ENCODE results near the gene EYS. TPM values are rescaled to one million over a fixed set of nuclear protein-coding genes. Genes with fewer than 3 reads are reported as not detected.

EYS gene
- total RNA-seq, 1 experiment from 2014 or later: 1.5 TPM

DNA sequence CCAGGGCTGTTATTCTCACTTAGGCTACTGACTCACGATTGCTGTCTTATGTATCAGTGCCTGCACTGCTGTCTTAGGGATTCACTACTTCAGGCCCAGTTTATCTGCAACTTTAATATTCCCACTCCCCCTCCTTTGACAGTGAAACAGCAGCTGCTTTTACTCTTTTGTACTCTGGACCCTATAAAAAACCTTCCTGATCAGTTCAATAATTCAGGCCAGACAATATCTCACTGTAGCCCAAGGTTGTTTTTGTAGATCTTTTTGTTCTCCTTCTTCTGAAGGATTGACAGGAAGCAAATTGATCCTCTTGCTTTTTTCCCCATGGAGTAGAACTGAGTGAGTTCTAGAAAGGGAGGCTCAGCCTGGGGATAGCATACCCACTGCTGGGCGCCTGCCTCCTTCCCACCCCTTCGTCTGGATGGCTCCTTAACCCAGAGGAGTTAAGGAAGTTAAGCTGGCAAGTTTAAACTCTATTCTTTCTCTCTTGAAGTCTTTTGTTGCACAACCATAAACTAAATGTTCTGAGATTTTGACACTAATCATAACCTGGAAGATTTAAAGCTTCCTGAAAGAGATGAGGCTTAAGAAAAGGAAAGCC lies 22.0 kb upstream of the EYS start:
- CTCF ChIA-PET: interaction anchor here (0.6 kb wide), 1 partner anchor 1449 kb away, joined by 3 read pairs; no protein-coding TSS in a partner anchor
- intact Hi-C loops (cut with micrococcal nuclease): no loop called here
- Mint-ChIP-seq H3K27me3 (ENCODE audit: insufficient read depth, unreplicated experiment) (no peaks in the 10 kb centered on the region), H3K4me3 (ENCODE audit: unreplicated experiment) (no peak overlapping the region), H3K36me3 (ENCODE audit: insufficient read depth, unreplicated experiment) (no peaks in the 10 kb centered on the region), H3K4me1 (ENCODE audit: insufficient read depth, unreplicated experiment) (no peaks in the 10 kb centered on the region), H3K9me3 (ENCODE audit: unreplicated experiment) (no peaks in the 10 kb centered on the region), H3K27ac (ENCODE audit: low read depth, unreplicated experiment) (peak overlapping the region; percentile 17)
- no peak for DNase-seq (ENCODE audit: unreplicated experiment)
- POLR2A ChIA-PET: no interaction called here
- TF ChIP-seq, protein P1, sequence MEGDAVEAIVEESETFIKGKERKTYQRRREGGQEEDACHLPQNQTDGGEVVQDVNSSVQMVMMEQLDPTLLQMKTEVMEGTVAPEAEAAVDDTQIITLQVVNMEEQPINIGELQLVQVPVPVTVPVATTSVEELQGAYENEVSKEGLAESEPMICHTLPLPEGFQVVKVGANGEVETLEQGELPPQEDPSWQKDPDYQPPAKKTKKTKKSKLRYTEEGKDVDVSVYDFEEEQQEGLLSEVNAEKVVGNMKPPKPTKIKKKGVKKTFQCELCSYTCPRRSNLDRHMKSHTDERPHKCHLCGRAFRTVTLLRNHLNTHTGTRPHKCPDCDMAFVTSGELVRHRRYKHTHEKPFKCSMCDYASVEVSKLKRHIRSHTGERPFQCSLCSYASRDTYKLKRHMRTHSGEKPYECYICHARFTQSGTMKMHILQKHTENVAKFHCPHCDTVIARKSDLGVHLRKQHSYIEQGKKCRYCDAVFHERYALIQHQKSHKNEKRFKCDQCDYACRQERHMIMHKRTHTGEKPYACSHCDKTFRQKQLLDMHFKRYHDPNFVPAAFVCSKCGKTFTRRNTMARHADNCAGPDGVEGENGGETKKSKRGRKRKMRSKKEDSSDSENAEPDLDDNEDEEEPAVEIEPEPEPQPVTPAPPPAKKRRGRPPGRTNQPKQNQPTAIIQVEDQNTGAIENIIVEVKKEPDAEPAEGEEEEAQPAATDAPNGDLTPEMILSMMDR (IDR thresholded peaks at IDR 0.05; ENCODE audit: unreplicated experiment): no peak
- no TSS peak for BruUV-seq (replicated peaks)

DNA sequence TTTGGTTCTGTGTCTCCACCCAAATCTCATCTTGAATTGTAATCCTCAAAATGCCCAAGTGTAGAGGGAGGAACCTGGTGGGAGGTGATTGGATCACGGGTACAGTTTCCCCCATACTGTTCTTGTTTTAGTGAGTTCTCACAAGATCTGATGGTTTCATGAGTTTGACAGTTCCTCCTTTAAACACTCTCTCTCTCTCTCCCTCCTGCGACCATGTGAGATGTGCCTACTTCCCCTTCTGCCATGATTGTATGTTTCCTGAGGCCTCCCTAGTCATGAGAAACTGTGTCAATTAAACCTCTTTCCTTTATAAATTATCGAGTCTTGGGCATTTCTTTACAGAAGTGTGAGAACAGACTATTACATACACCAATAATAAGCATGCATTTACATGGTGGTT lies 12.1 kb upstream of the EYS start:
- intact Hi-C loops (cut with micrococcal nuclease): no loop called here
- H3K27me3 Mint-ChIP-seq (ENCODE audit: insufficient read depth, unreplicated experiment): no peaks in the 10 kb centered on the region
- no peaks in the 10 kb centered on the region for H3K36me3 Mint-ChIP-seq (ENCODE audit: insufficient read depth, unreplicated experiment)
- no peaks in the 10 kb centered on the region for H3K9me3 Mint-ChIP-seq (ENCODE audit: unreplicated experiment)
- POLR2A ChIA-PET: no interaction called here
- no peak overlapping the region for H3K27ac Mint-ChIP-seq (ENCODE audit: low read depth, unreplicated experiment)
- H3K4me1 Mint-ChIP-seq (ENCODE audit: insufficient read depth, unreplicated experiment): no peaks in the 10 kb centered on the region
- TF ChIP-seq, protein P1 (IDR thresholded peaks at IDR 0.05; ENCODE audit: unreplicated experiment): no peak
- DNase-seq (ENCODE audit: unreplicated experiment): no peak
- no TSS peak for BruUV-seq (replicated peaks)
- H3K4me3 Mint-ChIP-seq (ENCODE audit: unreplicated experiment): no peak overlapping the region
- CTCF ChIA-PET: no interaction called here

DNA sequence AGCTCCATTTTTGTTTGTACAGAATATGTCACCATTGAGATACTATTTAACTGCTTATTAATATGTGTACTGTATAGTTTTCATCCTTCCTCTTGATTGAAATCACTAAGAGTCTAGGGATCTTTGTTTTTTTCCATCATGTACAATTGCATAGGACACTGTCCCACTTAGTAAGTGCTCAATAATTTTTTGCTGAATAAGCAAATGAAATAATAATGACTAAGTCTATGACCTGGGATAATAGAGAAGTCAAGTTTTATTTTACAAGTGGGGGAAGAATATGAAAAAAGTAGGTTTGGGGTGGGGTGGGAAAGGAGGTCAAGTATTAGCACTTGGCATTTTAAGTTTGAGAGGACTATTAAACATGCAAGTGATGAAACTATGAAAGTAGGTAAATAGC lies 4.5 kb upstream of the EYS start:
- TF ChIP-seq, protein P1 (IDR thresholded peaks at IDR 0.05; ENCODE audit: unreplicated experiment): no peak
- ChIA-PET POLR2A (no interaction called here), CTCF (no interaction called here)
- no peaks in the 10 kb centered on the region for H3K36me3 Mint-ChIP-seq (ENCODE audit: insufficient read depth, unreplicated experiment)
- DNase-seq (ENCODE audit: unreplicated experiment): no peak
- H3K27me3 Mint-ChIP-seq (ENCODE audit: insufficient read depth, unreplicated experiment): no peaks in the 10 kb centered on the region
- H3K4me3 Mint-ChIP-seq (ENCODE audit: unreplicated experiment): no peak overlapping the region
- no peaks in the 10 kb centered on the region for H3K4me1 Mint-ChIP-seq (ENCODE audit: insufficient read depth, unreplicated experiment)
- H3K9me3 Mint-ChIP-seq (ENCODE audit: unreplicated experiment): no peaks in the 10 kb centered on the region
- intact Hi-C loops (cut with micrococcal nuclease): no loop called here
- BruUV-seq (replicated peaks): no TSS peak
- H3K27ac Mint-ChIP-seq (ENCODE audit: low read depth, unreplicated experiment): no peak overlapping the region

DNA sequence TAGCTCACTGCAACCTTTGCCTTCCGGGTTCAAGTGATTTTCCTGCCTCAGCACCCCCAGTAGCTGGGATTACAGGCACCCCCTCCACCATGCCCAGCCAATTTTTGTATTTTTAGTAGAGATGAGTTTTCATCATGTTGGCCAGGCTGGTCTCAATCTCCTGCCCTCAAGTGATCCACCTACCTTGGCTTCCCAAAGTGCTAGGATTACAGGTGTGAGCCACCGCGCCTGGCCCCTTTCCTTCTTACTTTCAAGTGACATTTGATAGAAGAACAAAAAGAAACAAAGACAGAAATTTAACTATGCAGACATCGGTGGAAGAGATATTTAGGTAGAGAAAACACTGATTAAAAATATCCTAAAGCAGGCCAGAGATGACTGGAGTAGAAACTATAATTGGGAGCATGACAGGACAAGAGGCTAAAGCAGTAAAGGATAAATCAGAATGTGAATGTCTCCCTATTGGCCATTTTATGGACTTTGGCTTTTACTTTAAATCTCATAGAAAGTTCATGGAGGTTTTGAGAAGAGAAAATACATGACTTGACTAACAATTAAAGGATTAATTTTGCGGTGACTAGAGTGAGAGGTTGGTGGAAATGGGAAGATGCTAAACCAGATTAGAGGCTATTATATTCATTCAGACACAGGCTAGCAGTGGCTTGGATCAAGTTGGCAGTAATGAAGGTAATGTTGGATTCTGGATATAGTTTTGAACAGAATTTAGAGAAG lies 2.2 kb upstream of the EYS start:
- ChIA-PET CTCF (interaction anchor here (0.6 kb wide), 1 partner anchor 68 kb away, joined by 3 read pairs; no protein-coding TSS in a partner anchor), POLR2A (no interaction called here)
- DNase-seq (ENCODE audit: unreplicated experiment): no peak
- intact Hi-C loops (cut with micrococcal nuclease): no loop called here
- BruUV-seq (replicated peaks): no TSS peak
- H3K27ac Mint-ChIP-seq (ENCODE audit: low read depth, unreplicated experiment): no peak overlapping the region
- no peaks in the 10 kb centered on the region for H3K4me1 Mint-ChIP-seq (ENCODE audit: insufficient read depth, unreplicated experiment)
- H3K4me3 Mint-ChIP-seq (ENCODE audit: unreplicated experiment): no peak overlapping the region
- H3K27me3 Mint-ChIP-seq (ENCODE audit: insufficient read depth, unreplicated experiment): no peaks in the 10 kb centered on the region
- TF ChIP-seq, protein P1 (IDR thresholded peaks at IDR 0.05; ENCODE audit: unreplicated experiment): no peak
- no peaks in the 10 kb centered on the region for H3K9me3 Mint-ChIP-seq (ENCODE audit: unreplicated experiment)
- no peaks in the 10 kb centered on the region for H3K36me3 Mint-ChIP-seq (ENCODE audit: insufficient read depth, unreplicated experiment)

All from MCF 10A (cell line).